ENCODE data around the gene MINK1. TPM values are rescaled to one million over a fixed set of nuclear protein-coding genes. Genes with fewer than 3 reads are reported as not detected.
A peak's percentile ranks its signal among the peaks of the same experiment; 100 is the strongest.

The MINK1 gene
- total and polyA plus RNA-seq, 2 of the 13 experiments (the other 11 are each of a cell fraction or from before 2014, with no cell fraction given) = 17.2 to 63.9 TPM

GRCh38 chr17:4810696-4811290 is 22.3 kb upstream of the MINK1 start (continued):
- TF ChIP-seq SNAPC4 (CRISPR knock-in tag; IDR thresholded peaks at IDR 0.05) = no peak
- no peak for TF ChIP-seq TBX2 (CRISPR knock-in tag; IDR thresholded peaks at IDR 0.05; ENCODE audit: borderline replicate concordance)
- TF ChIP-seq NR2F2 (IDR thresholded peaks at IDR 0.05; ENCODE audit: borderline replicate concordance, low read depth) = peak; percentile 91
- TF ChIP-seq LRRFIP1 (CRISPR knock-in tag; conservative IDR thresholded peaks at IDR 0.05) = no peak
- TF ChIP-seq THAP11 (CRISPR knock-in tag; IDR thresholded peaks at IDR 0.05) = no peak
- TF ChIP-seq HIVEP1 (CRISPR knock-in tag; IDR thresholded peaks at IDR 0.05) = no peak
- TF ChIP-seq AKNA (CRISPR knock-in tag; IDR thresholded peaks at IDR 0.05; ENCODE audit: borderline replicate concordance) = no peak
- TF ChIP-seq RAD21 (CRISPR knock-in tag; IDR thresholded peaks at IDR 0.05) = no peak
- no peak for TF ChIP-seq HOXA5 (CRISPR knock-in tag; IDR thresholded peaks at IDR 0.05)
- no peak for TF ChIP-seq MEIS1 (CRISPR knock-in tag; IDR thresholded peaks at IDR 0.05; ENCODE audit: borderline replicate concordance)
- TF ChIP-seq PAXIP1 (CRISPR knock-in tag; conservative IDR thresholded peaks at IDR 0.05) = no peak
- no peak for TF ChIP-seq ZSCAN29 (CRISPR knock-in tag; conservative IDR thresholded peaks at IDR 0.05)
- TF ChIP-seq NR2F6 (IDR thresholded peaks at IDR 0.05) = peak; percentile 82
- no peak for TF ChIP-seq NR2F6 (CRISPR knock-in tag; IDR thresholded peaks at IDR 0.05)
